Measurements from ENCODE around the gene IL9. TPM values are rescaled to one million over a fixed set of nuclear protein-coding genes. Genes with fewer than 3 reads are reported as not detected.
A peak's percentile ranks its signal among the peaks of the same experiment; 100 is the strongest.

IL9 gene
- not detected in 2 replicates for total RNA-seq

- no peak for DNase-seq (ENCODE audit: extremely low read depth, low read depth, low spot score)
These were observed at the start of gene IL9 for GRCh38 chr5:135895474-135896006. TSS of gene IL9 (minus strand) at chr5:135895841. CDS start at chr5:135895816, 25 bp downstream.

GRCh38 chr5:135944967-135945560, 49.4 kb upstream of the IL9 start:
- DNase-seq (ENCODE audit: extremely low read depth, low read depth, low spot score) = peak; percentile 71

- no peak for DNase-seq (ENCODE audit: extremely low read depth, low read depth, low spot score)
These were observed 48.9 kb upstream of the IL9 start for GRCh38 chr5:135944564-135944963.

GRCh38 chr5:135942202-135942771, 46.6 kb upstream of the IL9 start:
- no peak for DNase-seq (ENCODE audit: extremely low read depth, low read depth, low spot score)

GRCh38 chr5:135941711-135942110, 46.1 kb upstream of the IL9 start:
- no peak for DNase-seq (ENCODE audit: extremely low read depth, low read depth, low spot score)

GRCh38 chr5:135937245-135937911, 41.7 kb upstream of the IL9 start:
- no peak for DNase-seq (ENCODE audit: extremely low read depth, low read depth, low spot score)

- DNase-seq (ENCODE audit: extremely low read depth, low read depth, low spot score) = no peak
These were observed 39.3 kb upstream of the IL9 start for GRCh38 chr5:135934939-135935338.

- no peak for DNase-seq (ENCODE audit: extremely low read depth, low read depth, low spot score)
These were observed 35.3 kb upstream of the IL9 start for GRCh38 chr5:135930949-135931295.

GRCh38 chr5:135930029-135930948, 34.6 kb upstream of the IL9 start:
- no peak for DNase-seq (ENCODE audit: extremely low read depth, low read depth, low spot score)

- no peak for DNase-seq (ENCODE audit: extremely low read depth, low read depth, low spot score)
These were observed 25.7 kb upstream of the IL9 start for GRCh38 chr5:135921388-135921787.

- no peak for DNase-seq (ENCODE audit: extremely low read depth, low read depth, low spot score)
These were observed 24.6 kb upstream of the IL9 start for GRCh38 chr5:135920199-135920598.

- DNase-seq (ENCODE audit: extremely low read depth, low read depth, low spot score) = no peak
These were observed 21.1 kb upstream of the IL9 start for GRCh38 chr5:135916638-135917263.

GRCh38 chr5:135915466-135916001, 19.9 kb upstream of the IL9 start:
- DNase-seq (ENCODE audit: extremely low read depth, low read depth, low spot score) = no peak

GRCh38 chr5:135913713-135914626, 18.3 kb upstream of the IL9 start:
- DNase-seq (ENCODE audit: extremely low read depth, low read depth, low spot score) = no peak

GRCh38 chr5:135905144-135905543, 9.5 kb upstream of the IL9 start:
- no peak for DNase-seq (ENCODE audit: extremely low read depth, low read depth, low spot score)

- DNase-seq (ENCODE audit: extremely low read depth, low read depth, low spot score) = no peak
These were observed 6.0 kb upstream of the IL9 start for GRCh38 chr5:135901633-135902032.

GRCh38 chr5:135900276-135900675, 4.6 kb upstream of the IL9 start:
- DNase-seq (ENCODE audit: extremely low read depth, low read depth, low spot score) = no peak

- no peak for DNase-seq (ENCODE audit: extremely low read depth, low read depth, low spot score)
These were observed 3.0 kb upstream of the IL9 start for GRCh38 chr5:135898651-135899050.

- DNase-seq (ENCODE audit: extremely low read depth, low read depth, low spot score) = no peak
These were observed 852 bp downstream of the IL9 start for GRCh38 chr5:135894789-135895188.

All from glomerular endothelial cell (primary cell).